Measurements from ENCODE around the gene MN1. TPM values are rescaled to one million over a fixed set of nuclear protein-coding genes. Genes with fewer than 3 reads are reported as not detected.

Gene MN1
- total and polyA plus RNA-seq, 12 donors = 2.3 to 8.3 (median 5.5) TPM

DNA sequence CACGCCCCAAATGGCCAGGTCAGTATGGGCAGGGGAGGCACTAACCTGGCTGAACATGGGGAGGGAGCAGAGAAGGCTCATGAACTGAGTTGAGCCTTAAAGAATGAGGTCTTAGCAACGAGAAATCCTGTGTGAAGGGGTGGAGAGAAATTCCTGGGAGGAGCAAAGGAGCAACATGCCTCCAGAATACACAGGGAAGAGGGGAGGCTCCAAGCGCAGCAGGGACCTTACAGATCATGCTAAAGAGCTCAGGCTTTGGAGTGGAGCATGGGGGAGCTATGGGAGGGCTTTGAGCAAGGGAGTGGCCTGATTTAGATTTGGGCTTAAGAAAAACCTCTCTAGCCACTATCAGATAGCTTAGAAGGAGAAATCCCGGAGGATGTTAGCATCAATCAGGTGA lies 88.1 kb downstream of the MN1 start:
- Histone ChIP-seq H3K36me3 (no peaks in the 10 kb centered on the region), H3K9me3 (peaks cover 0 to 7% (median 0%) of the 10 kb centered on the region in 11 donors), H3K4me3 (no peak overlapping the region), H3K27me3 (peaks cover 0 to 15% (median 0%) of the 10 kb centered on the region in 7 donors), H3K4me1 (peaks cover 3 to 10% (median 9%) of the 10 kb centered on the region in 9 donors), H3K27ac (no peak overlapping the region)
- WGBS, 2 donors = 62 to 82% methylated on average over 4 of the region's 4 CpGs
- ATAC-seq = no peak
- intact Hi-C loops (cut with DNase I) = no loop called here
- TF ChIP-seq, protein P1, sequence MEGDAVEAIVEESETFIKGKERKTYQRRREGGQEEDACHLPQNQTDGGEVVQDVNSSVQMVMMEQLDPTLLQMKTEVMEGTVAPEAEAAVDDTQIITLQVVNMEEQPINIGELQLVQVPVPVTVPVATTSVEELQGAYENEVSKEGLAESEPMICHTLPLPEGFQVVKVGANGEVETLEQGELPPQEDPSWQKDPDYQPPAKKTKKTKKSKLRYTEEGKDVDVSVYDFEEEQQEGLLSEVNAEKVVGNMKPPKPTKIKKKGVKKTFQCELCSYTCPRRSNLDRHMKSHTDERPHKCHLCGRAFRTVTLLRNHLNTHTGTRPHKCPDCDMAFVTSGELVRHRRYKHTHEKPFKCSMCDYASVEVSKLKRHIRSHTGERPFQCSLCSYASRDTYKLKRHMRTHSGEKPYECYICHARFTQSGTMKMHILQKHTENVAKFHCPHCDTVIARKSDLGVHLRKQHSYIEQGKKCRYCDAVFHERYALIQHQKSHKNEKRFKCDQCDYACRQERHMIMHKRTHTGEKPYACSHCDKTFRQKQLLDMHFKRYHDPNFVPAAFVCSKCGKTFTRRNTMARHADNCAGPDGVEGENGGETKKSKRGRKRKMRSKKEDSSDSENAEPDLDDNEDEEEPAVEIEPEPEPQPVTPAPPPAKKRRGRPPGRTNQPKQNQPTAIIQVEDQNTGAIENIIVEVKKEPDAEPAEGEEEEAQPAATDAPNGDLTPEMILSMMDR (IDR thresholded peaks at IDR 0.05) = no peak
- DNase-seq = no peak

GRCh38 chr22:27711756-27712155 lies 89.8 kb downstream of the MN1 start:
- intact Hi-C loops (cut with DNase I) = no loop called here
- TF ChIP-seq, protein P1 (IDR thresholded peaks at IDR 0.05) = no peak

GRCh38 chr22:27711012-27711411 lies 90.5 kb downstream of the MN1 start:
- no peak overlapping the region for H3K4me3 ChIP-seq
- intact Hi-C loops (cut with DNase I) = no loop called here
- no peak for ATAC-seq
- TF ChIP-seq, protein P1 (IDR thresholded peaks at IDR 0.05) = no peak
- peaks cover 0 to 5% (median 0%) of the 10 kb centered on the region in 7 donors for H3K27me3 ChIP-seq
- H3K36me3 ChIP-seq = no peaks in the 10 kb centered on the region
- peaks cover 0 to 2% (median 0%) of the 10 kb centered on the region in 9 donors for H3K4me1 ChIP-seq
- H3K27ac ChIP-seq = no peak overlapping the region
- DNase-seq = no peak
- H3K9me3 ChIP-seq = peaks cover 0 to 6% (median 0%) of the 10 kb centered on the region in 11 donors
- WGBS, 2 donors = 94 to 96% methylated on average over 3 of the region's 3 CpGs

More at GRCh38 chr22:27711756-27712155, 89.8 kb downstream of the MN1 start:
- peaks cover 0 to 5% (median 0%) of the 10 kb centered on the region in 7 donors for H3K27me3 ChIP-seq
- H3K27ac ChIP-seq = no peak overlapping the region
- no peak for ATAC-seq
- H3K4me3 ChIP-seq = no peak overlapping the region
- 73 to 76% methylated on average over 3 of the region's 3 CpGs for WGBS, 2 donors
- no peaks in the 10 kb centered on the region for H3K36me3 ChIP-seq
- peaks cover 0 to 2% (median 0%) of the 10 kb centered on the region in 9 donors for H3K4me1 ChIP-seq
- no peak for DNase-seq
- H3K9me3 ChIP-seq = peaks cover 0 to 7% (median 0%) of the 10 kb centered on the region in 11 donors

- H3K36me3 ChIP-seq = no peaks in the 10 kb centered on the region
- peaks cover 0 to 8% (median 0%) of the 10 kb centered on the region in 11 donors for H3K9me3 ChIP-seq
- H3K4me3 ChIP-seq = no peak overlapping the region
- intact Hi-C loops (cut with DNase I) = no loop called here
- DNase-seq = no peak
- WGBS, 2 donors = 86 to 87% methylated on average over 8 of the region's 8 CpGs
- peaks cover 0 to 3% (median 0%) of the 10 kb centered on the region in 7 donors for H3K27me3 ChIP-seq
- TF ChIP-seq, protein P1 (IDR thresholded peaks at IDR 0.05) = no peak
- H3K27ac ChIP-seq = no peak overlapping the region
- H3K4me1 ChIP-seq = peaks cover 0 to 2% (median 0%) of the 10 kb centered on the region in 9 donors
- ATAC-seq = no peak
These were observed 91.5 kb downstream of the MN1 start for GRCh38 chr22:27709919-27710675.
